GM12801 (cell line): Measurements from ENCODE around the gene MRPS26.

ENCODE experiments used
- CTCF ChIP-seq: IDR thresholded peaks from one replicate; pipeline ENCODE4 v1.5.1; 2011; ENCODE audit warnings: control low read depth; ENCODE audit not compliant: insufficient read length; ENCODE audit errors: extremely low read depth

The MRPS26 gene

GRCh38 chr20:3084283-3084985, 38.6 kb downstream of the MRPS26 start, which contains the start of gene AVP:
Gene AVP (minus strand): TSS chr20:3084724. CDS start chr20:3084674, 50 bp downstream.
- TF ChIP-seq CTCF, result no peak

- TF ChIP-seq CTCF, result no peak
Observed at GRCh38 chr20:3084986-3085360, 39.1 kb downstream of the MRPS26 start.

- TF ChIP-seq CTCF, result no peak
Observed at GRCh38 chr20:3085571-3086072, 39.8 kb downstream of the MRPS26 start.

GRCh38 chr20:3088031-3088430, 42.2 kb downstream of the MRPS26 start:
- TF ChIP-seq CTCF, result no peak

- TF ChIP-seq CTCF, result no peak
Observed at GRCh38 chr20:3090565-3090964, 44.7 kb downstream of the MRPS26 start.

GRCh38 chr20:3092611-3093379, 46.9 kb downstream of the MRPS26 start:
- no peak for TF ChIP-seq CTCF

GRCh38 chr20:3093861-3094361, 48.1 kb downstream of the MRPS26 start:
- no peak for TF ChIP-seq CTCF
